HTERT RPE-1 (cell line): ENCODE data around the gene EPB41.
"Not testable (repeated sequence)": the region's sequence is repeated elsewhere in the genome, so short reads cannot be mapped to it uniquely, and the experiment has no call there.

Experiments used
- in situ Hi-C: fragments of 300-500 bp; cut with MboI; formaldehyde crosslinking; loops from 4 replicates; pipeline ENCODE4 v1.14.3; 2020; ENCODE audit warnings: low sequenced_read_pairs

Gene EPB41

DNA sequence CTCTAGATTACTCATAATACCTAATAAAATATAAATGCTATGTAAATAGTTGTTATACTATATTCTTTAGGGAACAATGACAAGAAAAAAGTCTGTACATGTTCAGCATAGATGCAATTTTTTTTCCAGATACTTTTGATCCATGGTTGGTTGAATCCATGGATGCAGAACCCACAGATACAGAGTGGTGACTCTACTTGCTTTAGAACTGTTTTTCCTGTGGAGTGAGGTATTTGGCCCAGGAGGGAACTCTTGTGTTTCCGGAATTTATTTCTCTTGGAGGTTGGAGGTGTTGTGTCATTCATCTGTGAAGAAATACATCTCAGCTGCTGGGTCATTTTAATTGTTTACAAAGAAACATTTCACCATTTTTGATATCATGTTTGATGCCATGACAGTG lies 180.6 kb downstream of the EPB41 start:
- in situ Hi-C loops: no loop called here

DNA sequence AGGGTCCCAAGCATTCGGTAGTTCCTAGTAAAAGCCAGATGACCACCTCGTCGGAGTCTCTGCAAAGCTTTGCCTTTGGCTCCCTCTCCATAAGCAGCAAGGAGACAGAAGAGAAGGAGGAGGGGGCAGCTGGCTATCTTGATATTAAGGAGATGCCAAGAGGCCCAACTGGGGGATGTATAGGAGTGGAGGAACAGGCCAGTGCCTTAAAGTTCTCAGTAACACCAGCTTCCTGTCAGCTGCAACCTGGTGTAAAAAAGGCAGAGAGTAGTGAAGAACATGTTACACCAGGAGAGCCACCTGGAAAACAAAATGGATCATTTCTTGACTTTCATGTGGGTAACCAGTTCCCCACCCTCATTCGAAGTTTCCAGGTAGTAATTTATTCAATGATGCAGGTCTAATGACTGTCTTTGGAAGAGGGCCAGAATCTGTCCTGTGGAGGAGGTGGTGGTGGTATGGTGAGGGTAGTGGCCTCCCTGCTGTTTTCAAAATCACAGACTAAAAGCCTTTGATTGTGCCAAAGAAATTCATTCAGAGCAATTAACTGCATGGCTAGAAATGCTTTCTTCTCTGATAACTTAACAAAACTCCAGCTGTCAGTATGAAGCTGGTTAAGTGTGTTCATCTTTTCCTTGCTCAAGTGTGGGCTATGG lies 182.0 kb downstream of the EPB41 start:
- in situ Hi-C loops: no loop called here

DNA sequence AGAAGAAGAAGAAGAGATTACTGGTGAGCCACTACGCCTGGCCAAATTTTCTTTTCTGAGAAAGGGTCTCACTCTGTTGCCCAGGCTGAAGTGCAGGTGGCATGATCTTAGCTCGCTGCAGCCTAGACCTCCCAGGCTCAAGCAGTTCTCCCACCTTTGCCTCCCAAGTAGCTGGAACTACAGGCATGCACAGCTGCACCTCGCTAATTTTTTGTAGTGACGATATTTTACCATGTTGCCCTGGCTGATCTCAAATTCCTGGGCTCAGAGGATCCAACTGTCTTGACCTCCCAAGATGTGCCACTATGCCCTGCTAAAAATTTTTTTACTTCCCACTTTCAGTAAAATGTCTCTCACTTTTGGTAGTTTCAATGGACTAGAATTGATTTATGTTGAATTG lies 184.9 kb downstream of the EPB41 start:
- in situ Hi-C loops: no loop called here

DNA sequence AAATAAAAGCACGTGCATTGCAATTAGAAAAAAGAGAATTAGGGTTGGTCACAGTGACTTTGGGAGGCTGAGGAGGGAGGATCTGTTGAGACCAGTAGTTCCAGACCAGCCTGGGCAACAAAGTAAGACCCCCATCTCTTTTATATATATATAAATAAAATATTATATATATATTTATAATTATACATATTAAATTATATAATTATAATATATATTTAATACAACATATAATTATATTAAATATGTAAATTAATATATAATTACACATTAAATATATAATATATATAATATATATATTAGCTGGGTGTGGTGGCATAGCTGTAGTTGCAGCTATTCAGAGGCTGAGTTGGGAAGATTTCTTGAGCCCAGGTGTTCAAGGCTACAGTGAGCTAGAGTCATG lies 186.1 kb downstream of the EPB41 start:
- in situ Hi-C loops: no loop called here

DNA sequence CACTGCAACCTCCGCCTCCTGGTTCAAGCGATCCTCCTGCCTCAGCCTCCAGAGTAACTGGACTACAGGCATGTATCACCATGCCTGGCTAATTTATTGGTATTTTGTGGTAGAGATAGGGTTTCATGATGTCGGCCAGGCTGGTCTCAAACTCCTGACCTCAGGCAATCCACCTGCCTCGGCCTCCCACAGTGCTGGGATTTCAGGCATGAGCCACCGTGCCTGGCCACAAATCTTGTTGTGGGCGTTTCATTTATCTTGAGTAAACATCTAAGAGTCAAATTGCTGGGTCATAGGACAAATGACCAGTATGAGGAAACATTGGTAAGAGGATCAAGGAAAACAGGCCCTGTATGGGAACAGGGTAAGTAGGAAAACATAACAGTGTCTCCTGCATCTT lies 191.5 kb downstream of the EPB41 start:
- in situ Hi-C loops: no loop called here

DNA sequence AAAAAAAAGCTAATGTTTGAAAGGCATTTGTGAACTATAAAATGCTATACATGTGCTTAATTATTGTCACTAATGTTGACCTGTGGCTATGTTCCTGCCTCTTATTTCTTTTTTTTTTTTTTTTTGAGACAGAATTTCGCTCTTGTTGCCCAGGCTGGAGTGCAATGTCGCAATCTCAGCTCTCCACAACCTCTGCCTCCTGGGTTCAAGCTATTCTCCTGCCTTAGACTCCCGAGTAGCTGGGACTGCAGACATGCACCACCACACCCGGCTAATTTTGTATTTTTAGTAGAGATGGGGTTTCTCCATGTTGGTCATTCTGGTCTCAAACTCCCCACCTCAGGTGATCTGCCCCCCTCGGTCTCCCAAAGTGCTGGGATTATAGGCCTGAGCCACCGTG lies 193.7 kb downstream of the EPB41 start:
- in situ Hi-C loops: not testable (repeated sequence)

DNA sequence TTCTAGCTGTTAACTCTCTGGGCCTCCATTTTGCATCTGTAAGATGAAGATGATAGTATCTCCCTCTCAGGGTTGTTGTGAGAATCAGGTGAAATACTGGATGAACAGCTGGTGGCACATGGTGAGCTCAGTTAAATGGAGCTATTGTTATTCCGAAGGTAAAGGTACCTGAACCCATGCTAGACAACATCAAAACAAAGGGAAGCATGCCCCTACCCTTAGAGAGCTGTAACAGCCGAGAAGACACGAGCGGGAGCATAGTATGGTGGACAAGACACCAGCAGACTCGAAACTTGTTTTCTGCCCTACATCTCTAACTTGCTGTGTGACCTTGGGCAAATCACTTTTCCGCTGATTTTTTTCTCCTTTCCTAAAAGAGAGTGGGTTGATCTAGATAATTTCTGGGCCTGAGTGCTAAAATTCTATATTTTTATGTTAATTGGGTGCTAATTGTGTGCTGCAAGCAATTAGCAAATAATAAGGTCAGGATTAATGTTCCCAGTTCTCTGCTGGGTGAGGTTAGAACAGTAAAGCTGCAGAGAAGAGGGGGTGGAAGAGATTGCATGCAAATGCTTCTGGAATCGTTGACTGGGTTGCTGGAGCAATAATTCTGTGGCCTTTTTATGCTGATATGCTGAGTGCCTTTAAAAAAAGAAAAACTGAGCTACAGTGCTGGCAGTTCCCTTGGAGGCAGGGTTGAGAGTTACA lies 198.5 kb downstream of the EPB41 start:
- in situ Hi-C loops: no loop called here

DNA sequence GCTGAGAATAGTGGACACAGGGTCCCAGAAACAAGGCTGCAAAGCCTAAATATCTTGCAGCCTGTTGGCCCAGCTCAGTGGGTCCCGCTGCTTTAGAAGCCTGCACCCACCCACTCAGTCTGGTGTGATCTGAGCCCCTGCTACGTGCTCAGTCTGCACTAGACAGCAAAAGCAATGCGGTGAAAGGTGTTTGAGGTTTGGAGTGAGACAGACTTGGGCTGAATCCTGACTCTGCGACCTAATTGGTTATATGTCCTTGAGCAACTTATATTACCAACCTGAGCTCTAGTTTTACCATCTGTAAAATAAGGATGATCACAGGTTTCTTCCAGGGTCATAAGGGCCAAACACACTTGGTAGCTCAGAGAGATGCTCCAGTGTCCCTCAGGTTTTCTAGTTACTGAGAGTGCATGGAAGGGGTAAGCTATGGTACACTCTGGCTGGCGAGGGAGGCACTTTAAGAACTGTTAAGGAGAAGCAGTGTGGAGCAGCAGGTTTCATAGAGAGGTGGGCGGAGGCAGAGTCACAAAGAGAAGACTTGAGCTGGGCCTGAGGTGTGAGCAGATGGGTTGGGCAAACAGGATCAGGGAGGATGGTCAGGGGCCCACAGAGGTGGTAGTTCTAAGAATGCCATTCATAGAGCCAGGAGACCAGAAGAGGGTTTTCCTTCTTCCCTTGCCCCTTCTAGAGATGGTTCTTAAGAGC lies 199.2 kb downstream of the EPB41 start:
- in situ Hi-C loops: no loop called here

DNA sequence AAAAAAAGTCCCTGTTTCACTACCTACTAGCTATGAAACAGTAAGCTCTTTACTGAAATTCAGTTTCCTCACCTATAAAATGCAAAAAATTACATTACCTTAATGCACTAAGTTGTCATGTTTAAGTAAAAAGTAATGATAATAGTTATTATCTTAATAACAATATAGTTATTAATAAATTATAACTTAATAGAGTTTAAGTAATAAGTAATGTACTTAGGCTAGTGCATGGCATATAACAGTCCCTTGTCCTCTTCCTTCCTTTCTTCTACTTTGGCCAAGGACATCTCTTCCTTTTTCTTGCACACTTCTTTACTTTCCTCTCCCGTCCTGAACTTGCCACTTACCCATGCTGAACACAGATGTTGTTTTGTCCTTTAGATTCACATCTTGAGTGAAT lies 200.3 kb downstream of the EPB41 start:
- in situ Hi-C loops: no loop called here

DNA sequence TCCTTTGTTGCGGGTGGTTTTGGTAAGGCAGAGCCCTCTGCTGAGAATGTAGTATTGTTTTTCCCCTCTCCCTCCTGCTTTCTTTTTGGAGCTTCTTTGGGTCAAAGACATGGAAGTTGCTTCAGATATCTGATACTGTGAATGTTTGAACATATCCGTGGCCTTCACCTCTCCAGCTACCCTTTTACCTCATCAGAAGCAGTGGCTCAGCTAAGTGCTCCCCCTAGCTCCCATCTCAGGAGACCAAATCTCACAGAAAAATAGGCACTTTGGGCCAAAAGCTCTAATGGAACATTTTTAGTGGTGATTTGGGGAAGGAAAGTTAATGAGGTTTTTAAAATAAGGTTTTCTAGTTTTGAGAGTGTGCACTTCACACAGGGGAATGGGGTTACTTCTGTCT lies 203.0 kb downstream of the EPB41 start:
- in situ Hi-C loops: no loop called here

DNA sequence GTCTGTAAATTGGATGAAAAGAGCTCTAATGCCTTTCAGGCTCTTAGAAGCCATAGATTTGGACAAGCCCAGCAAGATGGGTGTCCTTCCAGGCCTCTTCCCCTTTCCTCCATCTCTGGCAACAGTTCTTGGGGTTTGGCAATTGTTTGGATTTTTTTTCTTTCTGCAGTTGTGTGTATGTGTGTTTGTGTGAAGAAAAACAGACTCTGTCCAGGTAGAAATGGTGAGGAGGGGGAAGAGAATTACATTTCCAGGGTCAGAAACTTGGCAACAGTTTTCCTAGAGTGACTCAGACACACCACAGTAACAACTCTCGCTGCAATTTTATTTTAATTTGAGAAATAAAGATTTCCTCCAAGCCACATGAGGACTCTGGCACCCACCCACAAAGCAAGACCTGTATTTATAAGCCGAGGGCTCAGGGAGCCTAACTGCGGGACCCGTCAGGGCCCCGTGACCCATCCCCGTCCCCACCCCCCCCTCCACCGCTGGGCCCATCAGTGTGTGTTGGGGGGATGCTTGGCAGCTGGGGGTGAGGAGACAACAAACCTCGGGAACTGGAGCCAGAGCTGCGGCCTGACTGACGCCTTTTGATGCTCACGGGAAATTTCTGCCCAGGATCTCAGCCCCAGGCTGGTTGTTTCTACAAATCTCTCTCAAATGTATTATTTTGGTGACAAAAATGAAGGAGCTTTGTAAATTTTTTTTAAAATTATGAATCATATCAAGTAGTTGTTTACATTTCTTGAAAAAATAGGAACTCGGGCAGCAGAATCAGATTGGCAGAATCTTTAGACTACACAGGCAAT lies 205.0 kb downstream of the EPB41 start:
- in situ Hi-C loops: no loop called here

DNA sequence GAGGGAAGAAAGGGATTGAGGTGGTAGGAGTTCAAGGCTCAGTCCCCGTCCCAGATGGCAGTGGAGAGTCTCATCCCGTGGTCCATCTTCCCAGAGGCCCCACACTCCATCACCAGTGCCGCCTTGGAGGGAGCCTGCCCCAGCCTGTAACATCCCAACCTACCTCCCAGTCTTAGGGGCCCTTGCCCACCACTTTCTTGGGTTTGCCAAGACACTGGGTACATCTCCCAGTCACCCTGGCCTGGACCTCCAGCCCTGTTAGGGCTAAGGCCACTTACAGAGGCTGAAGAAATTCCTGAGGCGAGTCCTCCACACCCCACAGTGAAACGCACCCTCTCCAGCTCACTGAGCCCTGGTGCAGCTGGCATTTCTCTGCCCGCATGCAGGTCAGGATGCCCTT lies 206.0 kb downstream of the EPB41 start:
- in situ Hi-C loops: no loop called here

DNA sequence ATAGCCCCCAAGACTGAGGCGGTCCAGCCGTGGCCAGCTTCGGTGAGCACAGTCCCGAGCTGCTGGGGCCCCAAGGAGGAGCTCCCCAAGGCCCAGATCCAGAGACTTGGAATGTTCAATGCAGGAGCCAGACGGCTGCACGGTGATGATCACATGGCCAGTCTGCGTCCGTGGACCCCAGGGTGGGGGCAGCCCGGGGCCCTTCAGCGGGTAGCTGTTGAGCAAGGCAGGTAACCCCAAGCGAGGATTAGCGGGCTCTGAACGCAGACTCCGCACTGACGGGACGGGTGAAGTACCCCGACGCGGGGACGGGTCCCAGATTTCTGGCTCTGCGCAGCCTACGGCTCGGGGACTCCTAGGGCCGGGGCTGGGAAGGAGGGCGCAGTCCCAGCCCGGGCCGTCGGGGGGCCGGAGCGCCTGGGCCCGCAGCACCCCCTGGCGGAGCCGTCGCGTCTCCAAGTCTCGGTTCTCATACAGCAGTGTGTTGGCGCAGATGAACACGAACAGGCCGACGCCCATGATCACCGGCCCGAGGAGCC lies 206.6 kb downstream of the EPB41 start:
- in situ Hi-C loops: no loop called here

DNA sequence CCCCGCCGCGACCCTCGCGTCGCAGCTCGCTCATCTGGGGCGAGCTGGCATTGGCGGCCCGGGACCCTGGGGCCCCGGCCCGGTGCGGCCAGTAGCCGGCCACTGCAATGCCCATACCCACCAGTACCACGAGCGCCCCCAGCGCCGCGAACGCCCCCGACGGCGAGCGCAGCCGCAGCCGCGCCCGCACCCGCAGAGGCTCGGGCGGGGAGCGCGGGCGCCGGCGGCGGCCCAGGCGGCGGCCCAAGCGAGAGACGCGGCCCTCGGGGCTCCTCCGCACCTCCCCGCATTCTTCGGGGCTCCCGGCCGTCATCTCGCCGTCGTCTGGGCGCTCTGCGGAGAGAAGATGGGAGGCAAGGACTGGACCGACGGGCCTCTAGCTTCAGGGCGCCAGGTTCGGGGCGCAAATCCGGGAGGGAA lies 207.2 kb downstream of the EPB41 start:
- in situ Hi-C loops: no loop called here

DNA sequence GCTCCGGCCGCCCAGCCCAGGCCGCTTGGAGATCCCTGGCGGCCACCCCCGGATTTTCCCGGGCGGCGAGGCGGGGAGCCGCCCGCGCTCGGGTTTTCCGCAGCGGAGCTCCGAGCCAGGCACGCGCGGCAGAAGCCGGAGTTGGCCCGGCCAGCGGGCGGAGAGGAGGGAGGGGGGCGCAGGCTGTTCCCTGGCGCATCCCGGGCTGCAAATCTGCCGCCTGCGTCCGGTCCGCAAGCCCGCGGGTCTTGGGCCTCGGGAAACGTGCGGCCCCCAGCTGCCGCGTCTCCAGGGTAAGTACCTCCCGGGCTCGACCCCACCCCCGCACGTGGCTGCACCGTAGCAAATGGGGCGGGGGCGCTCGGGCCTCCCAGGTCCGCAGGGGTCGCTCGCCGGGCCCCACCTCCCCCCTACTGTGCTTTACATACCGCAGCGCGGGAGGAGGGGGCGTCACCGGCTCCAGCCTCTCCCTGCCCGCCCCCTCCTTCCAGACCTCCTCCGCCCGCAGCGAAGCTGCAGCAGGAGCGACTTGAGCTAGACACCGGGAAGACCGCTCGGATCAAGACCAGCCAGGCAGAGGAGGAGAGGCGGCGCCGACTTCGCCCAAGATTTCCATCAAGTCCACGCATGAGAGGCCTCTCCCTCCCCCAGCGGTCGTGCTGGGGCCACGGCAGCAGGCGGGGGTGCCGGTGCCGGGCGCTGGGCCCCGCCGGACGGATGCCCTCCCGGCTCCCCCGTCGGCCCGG lies 207.7 kb downstream of the EPB41 start:
- in situ Hi-C loops: no loop called here

DNA sequence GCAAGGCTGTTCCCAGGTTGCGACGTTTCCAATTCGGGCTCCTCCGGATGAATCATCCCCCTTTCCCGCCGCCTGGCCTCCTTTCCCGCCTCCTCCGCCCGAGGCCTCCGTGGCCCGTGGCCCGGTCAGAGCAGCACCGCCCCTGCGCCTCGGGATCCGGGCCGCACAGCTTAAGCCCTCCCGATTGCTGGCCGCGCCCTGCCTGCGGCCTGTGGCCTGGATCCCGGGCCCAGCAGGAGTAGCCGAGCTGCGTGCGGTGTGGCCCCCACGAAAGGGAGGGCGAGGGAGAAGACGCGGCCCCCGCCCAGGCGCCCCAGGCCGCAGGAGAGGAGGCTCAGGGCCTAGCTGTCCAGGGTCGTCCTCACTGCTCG lies 208.3 kb downstream of the EPB41 start:
- in situ Hi-C loops: no loop called here

DNA sequence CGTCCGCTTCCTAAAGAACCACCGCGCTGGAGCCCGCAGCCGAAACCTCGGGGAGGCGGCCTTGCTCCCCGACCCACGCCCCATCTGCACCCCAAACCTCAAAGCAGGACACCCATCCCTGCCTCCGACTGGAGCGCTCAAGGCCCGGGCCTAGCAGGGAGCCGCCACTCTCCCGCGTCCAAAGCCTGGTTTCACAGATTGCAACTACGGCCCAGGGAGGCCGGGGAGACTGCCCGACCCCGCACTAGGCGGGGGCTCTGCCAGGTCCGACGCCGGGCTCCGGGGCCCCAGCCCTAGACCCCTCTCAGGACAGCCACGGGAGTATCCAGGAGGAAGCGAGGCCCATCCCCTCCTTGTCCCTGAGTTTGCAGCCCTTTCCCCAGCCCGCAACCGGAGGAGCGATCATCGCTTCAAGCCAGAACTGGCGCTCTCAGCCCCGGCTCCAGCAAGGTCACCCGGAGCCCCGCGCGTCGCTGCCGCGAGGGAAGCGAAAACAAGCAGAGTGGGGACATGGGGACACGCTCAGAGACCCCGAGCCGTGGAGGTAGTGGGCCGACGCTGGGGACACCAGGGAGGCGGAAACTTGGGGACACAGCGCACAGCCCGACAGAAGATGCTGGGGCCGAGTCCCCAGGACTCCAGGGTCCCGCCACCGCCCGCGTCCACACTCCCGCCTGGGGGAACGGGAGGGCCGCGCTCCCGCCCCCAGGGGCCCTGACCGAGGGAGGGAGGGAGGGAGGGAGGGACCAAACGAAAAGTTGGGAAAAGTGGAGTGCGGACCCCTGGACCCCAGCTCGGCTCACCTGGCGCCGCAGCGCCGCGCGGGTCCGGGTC lies 208.9 kb downstream of the EPB41 start:
- in situ Hi-C loops: no loop called here

DNA sequence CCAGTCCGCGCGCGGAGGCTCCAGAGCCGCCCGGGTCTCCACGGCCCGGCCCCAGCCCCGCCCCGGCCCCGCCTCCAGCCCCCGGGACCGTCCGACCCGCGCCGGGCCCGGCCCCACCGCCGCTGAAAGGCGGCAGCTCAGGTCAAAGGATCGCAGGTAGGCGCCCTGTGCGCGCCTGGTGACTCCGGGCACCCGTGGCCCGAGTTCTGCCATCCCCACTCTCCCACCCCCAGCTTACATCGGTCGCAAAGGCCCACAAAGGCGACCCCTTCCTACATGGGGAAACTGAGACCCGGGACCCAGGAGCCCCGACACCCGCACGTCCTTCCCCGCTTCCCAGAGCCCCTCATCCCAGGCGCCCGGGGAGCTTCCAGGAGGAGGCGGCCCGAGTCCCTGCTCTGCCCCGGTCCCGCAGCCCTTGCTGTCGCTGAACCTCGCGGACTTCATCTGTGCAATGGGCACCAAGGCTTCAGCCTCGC lies 209.6 kb downstream of the EPB41 start, which contains the start of gene TMEM200B:
TMEM200B (minus strand) TSS at position 17 of the 479 bp plus-strand sequence. CDS start 2,075 bp downstream, outside the sequence.
- in situ Hi-C loops: no loop called here
